Keratinocyte (primary cell): Measurements from ENCODE around the gene MPI. TPM values are rescaled to one million over a fixed set of nuclear protein-coding genes. Genes with fewer than 3 reads are reported as not detected.
"Not testable (repeated sequence)": the region's sequence is repeated elsewhere in the genome, so short reads cannot be mapped to it uniquely, and the experiment has no call there.

Experiments
- DNase-seq: peaks from one replicate; pipeline ENCODE4 v3.0.0-alpha.2; 2011; ENCODE audit warnings: low read depth, missing footprints, low spot score
- FAIRE-seq: peaks from 2 replicates; lab custom pipeline; 2011; peaks lifted over from hg19 to GRCh38; lab: Jason Lieb, UNC
- H2AFZ ChIP-seq: 2 replicates; pipeline ENCODE4 v1.6.0; 2012; ENCODE audit warnings: low read length, control low read depth, inconsistent platforms; ENCODE audit not compliant: control insufficient read depth
- H3K27ac ChIP-seq: 2 replicates; pipeline ENCODE4 v1.5.1; 2011; ENCODE audit warnings: low read length; ENCODE audit not compliant: control insufficient read depth, insufficient read depth
- H3K27me3 ChIP-seq: 3 replicates; pipeline ENCODE4 v1.6.0; 2011; ENCODE audit warnings: low read length; ENCODE audit not compliant: control insufficient read depth, insufficient read depth; ENCODE audit errors: extremely low read depth
- H3K36me3 ChIP-seq, 2 experiments: 2 replicates in 1 of 2; 3 replicates in 1 of 2; pipeline ENCODE4 v1.5.1; 2011; ENCODE audit warnings: low read length in 2 of 2, mild to moderate bottlenecking in 1 of 2; ENCODE audit not compliant: control insufficient read depth in 2 of 2, insufficient read depth in 2 of 2; ENCODE audit errors: extremely low read depth in 1 of 2
- H3K4me1 ChIP-seq: 3 replicates; pipeline ENCODE4 v1.5.1; 2011; ENCODE audit warnings: low read length; ENCODE audit not compliant: control insufficient read depth, insufficient read depth; ENCODE audit errors: extremely low read depth
- H3K4me2 ChIP-seq: 3 replicates; pipeline ENCODE4 v1.6.0; 2011; ENCODE audit warnings: low read depth, low read length; ENCODE audit not compliant: control insufficient read depth, insufficient read depth; ENCODE audit errors: extremely low read depth
- H3K4me3 ChIP-seq, 3 experiments: fragments of 200-600 bp in 1 of 3; sonication (generic) in 1 of 3; 2 replicates in 2 of 3; 3 replicates in 1 of 3; pipeline ENCODE4 v1.5.1; 2011 to 2016; ENCODE audit warnings: low read length in 3 of 3, mild to moderate bottlenecking in 3 of 3, control low read depth in 2 of 3, inconsistent platforms in 1 of 3, low read depth in 1 of 3, mixed read lengths in 1 of 3, mixed run types in 1 of 3, moderate library complexity in 1 of 3; ENCODE audit not compliant: control insufficient read depth in 2 of 3, insufficient read depth in 2 of 3; ENCODE audit errors: extremely low read depth in 1 of 3
- H3K79me2 ChIP-seq: 2 replicates; pipeline ENCODE4 v1.6.0; 2012; ENCODE audit warnings: low read length; ENCODE audit not compliant: control insufficient read depth, insufficient read depth
- H3K9ac ChIP-seq: 3 replicates; pipeline ENCODE4 v1.6.0; 2011; ENCODE audit warnings: low read length; ENCODE audit not compliant: control insufficient read depth, insufficient read depth; ENCODE audit errors: extremely low read depth
- H3K9me1 ChIP-seq: 3 replicates; pipeline ENCODE4 v1.6.0; 2011; ENCODE audit warnings: low read length; ENCODE audit not compliant: control insufficient read depth, insufficient read depth; ENCODE audit errors: extremely low read depth
- H3K9me3 ChIP-seq: 2 replicates; pipeline ENCODE4 v1.5.1; 2012; ENCODE audit warnings: low read depth, low read length; ENCODE audit not compliant: control insufficient read depth
- H4K20me1 ChIP-seq: 3 replicates; pipeline ENCODE4 v1.6.0; 2011; ENCODE audit warnings: low read length; ENCODE audit not compliant: control insufficient read depth, insufficient read depth; ENCODE audit errors: extremely low read depth
- CTCF ChIP-seq, 3 experiments: IDR thresholded peaks in 1 of 3; conservative IDR thresholded peaks in 1 of 3; optimal IDR thresholded peaks in 1 of 3; 2 replicates in 2 of 3; 3 replicates in 1 of 3; pipeline versions ENCODE3 to v1.5.1; 2011; ENCODE audit warnings: low read length in 3 of 3, mild to moderate bottlenecking in 3 of 3, moderate library complexity in 2 of 3, control low read depth in 1 of 3, inconsistent platforms in 1 of 3; ENCODE audit not compliant: insufficient read depth in 2 of 3; ENCODE audit errors: extremely low read depth in 1 of 3
- EZH2 ChIP-seq: IDR thresholded peaks from one replicate; pipeline ENCODE4 v1.6.1; 2012; ENCODE audit warnings: inconsistent platforms, mild to moderate bottlenecking, low read length, moderate library complexity
- dilution Hi-C: fragments of 300-500 bp; cut with MboI; formaldehyde crosslinking; loops from one replicate; pipeline ENCODE4 v1.7.0; 2020; ENCODE audit warnings: low sequenced_read_pairs; ENCODE audit not compliant: extremely low pct_ligation_motif_present
- polyA plus RNA-seq, 5 experiments: library from polyadenylated mRNA; depleted of rRNA in 3 of 5; stranded (reverse) in 3 of 5; stranded (forward) in 1 of 5; unstranded in 1 of 5; fragments of >200 nt; gene quantifications; 1 replicate in 1 of 5; 2 replicates in 3 of 5; 3 replicates in 1 of 5; pipeline versions ENCODE4 v1.2.1 to v1.2.3, GENCODE V29; 2011 to 2012; ENCODE audit warnings: missing spikeins in 2 of 5, low read depth in 1 of 5, low replicate concordance in 1 of 5

Gene MPI
- polyA plus RNA-seq, 1 donor (not counting 4 experiments of a cell fraction or from before 2014, with no cell fraction given) = 39.2 TPM

- Histone ChIP-seq H3K4me2 (no peak overlapping the region), H3K79me2 (peaks cover 6% of the 10 kb centered on the region), H3K4me3 (no peak overlapping the region), H2AFZ (no peak overlapping the region), H3K9me1 (no peaks in the 10 kb centered on the region), H3K4me1 (peaks cover 24% of the 10 kb centered on the region), H3K27ac (no peak overlapping the region), H3K9me3 (no peaks in the 10 kb centered on the region), H4K20me1 (no peaks in the 10 kb centered on the region), H3K36me3 (peaks cover 6 to 10% of the 10 kb centered on the region in 2 experiments), H3K27me3 (no peaks in the 10 kb centered on the region), H3K9ac (no peak overlapping the region)
- dilution Hi-C loops = no loop called here
- DNase-seq = no peak
- no peak for FAIRE-seq
- TF ChIP-seq CTCF (optimal IDR thresholded peaks at IDR 0.05 in 1 of 3, IDR thresholded peaks at IDR 0.05 in 1 of 3, conservative IDR thresholded peaks at IDR 0.05 in 1 of 3; ENCODE audit: extremely low read depth in 1 of 3, insufficient read depth in 2 of 3, low read length in 3 of 3) (no peak), EZH2 (no peak)
Observed at GRCh38 chr15:74893627-74894026, 3.8 kb downstream of the MPI start.

- H3K9me1 ChIP-seq, H3K9ac ChIP-seq, FAIRE-seq, H4K20me1 ChIP-seq, H2AFZ ChIP-seq, H3K79me2 ChIP-seq, DNase-seq, H3K4me3 ChIP-seq, dilution Hi-C loops, H3K4me2 ChIP-seq, H3K27me3 ChIP-seq, H3K36me3 ChIP-seq, H3K9me3 ChIP-seq, H3K27ac ChIP-seq: not testable (repeated sequence)
- peaks cover 18% of the 10 kb centered on the region for H3K4me1 ChIP-seq
Observed at GRCh38 chr15:74894383-74894782, 4.5 kb downstream of the MPI start.

GRCh38 chr15:74895830-74896229 is 6.0 kb downstream of the MPI start:
- dilution Hi-C loops = no loop called here
- H3K9ac ChIP-seq = no peak overlapping the region
- FAIRE-seq (no peak), DNase-seq (no peak)
- H3K4me2 ChIP-seq = no peak overlapping the region
- H3K9me3 ChIP-seq = no peaks in the 10 kb centered on the region
- H3K36me3 ChIP-seq = peaks cover 13 to 19% of the 10 kb centered on the region in 2 experiments
- no peak overlapping the region for H2AFZ ChIP-seq
- no peak overlapping the region for H3K4me3 ChIP-seq
- peaks cover 11% of the 10 kb centered on the region for H3K4me1 ChIP-seq
- no peaks in the 10 kb centered on the region for H3K27me3 ChIP-seq
- no peaks in the 10 kb centered on the region for H3K79me2 ChIP-seq
- H4K20me1 ChIP-seq = no peaks in the 10 kb centered on the region
- no peaks in the 10 kb centered on the region for H3K9me1 ChIP-seq
- H3K27ac ChIP-seq = no peak overlapping the region
- no peak for TF ChIP-seq CTCF (optimal IDR thresholded peaks at IDR 0.05 in 1 of 3, IDR thresholded peaks at IDR 0.05 in 1 of 3, conservative IDR thresholded peaks at IDR 0.05 in 1 of 3; ENCODE audit: extremely low read depth in 1 of 3, insufficient read depth in 2 of 3, low read length in 3 of 3)
- no peak for TF ChIP-seq EZH2
